ENCODE data around the gene NR2F6. TPM values are rescaled to one million over a fixed set of nuclear protein-coding genes. Genes with fewer than 3 reads are reported as not detected.

Gene NR2F6
- total RNA-seq, 1 donor from 2014 or later: 69.9 TPM

GRCh38 chr19:17210296-17210695 lies 35.4 kb downstream of the NR2F6 start:
- Mint-ChIP-seq H3K4me3 (ENCODE audit: unreplicated experiment) (no peak overlapping the region), H3K36me3 (ENCODE audit: low read depth, unreplicated experiment) (peaks cover 23% of the 10 kb centered on the region), H3K4me1 (ENCODE audit: unreplicated experiment) (peaks cover 6% of the 10 kb centered on the region), H3K9me3 (ENCODE audit: unreplicated experiment) (no peaks in the 10 kb centered on the region), H3K27ac (ENCODE audit: unreplicated experiment) (no peak overlapping the region), H3K27me3 (ENCODE audit: unreplicated experiment) (peaks cover 9% of the 10 kb centered on the region)
- DNase-seq (ENCODE audit: low spot score): no peak
- TF ChIP-seq, protein P1, sequence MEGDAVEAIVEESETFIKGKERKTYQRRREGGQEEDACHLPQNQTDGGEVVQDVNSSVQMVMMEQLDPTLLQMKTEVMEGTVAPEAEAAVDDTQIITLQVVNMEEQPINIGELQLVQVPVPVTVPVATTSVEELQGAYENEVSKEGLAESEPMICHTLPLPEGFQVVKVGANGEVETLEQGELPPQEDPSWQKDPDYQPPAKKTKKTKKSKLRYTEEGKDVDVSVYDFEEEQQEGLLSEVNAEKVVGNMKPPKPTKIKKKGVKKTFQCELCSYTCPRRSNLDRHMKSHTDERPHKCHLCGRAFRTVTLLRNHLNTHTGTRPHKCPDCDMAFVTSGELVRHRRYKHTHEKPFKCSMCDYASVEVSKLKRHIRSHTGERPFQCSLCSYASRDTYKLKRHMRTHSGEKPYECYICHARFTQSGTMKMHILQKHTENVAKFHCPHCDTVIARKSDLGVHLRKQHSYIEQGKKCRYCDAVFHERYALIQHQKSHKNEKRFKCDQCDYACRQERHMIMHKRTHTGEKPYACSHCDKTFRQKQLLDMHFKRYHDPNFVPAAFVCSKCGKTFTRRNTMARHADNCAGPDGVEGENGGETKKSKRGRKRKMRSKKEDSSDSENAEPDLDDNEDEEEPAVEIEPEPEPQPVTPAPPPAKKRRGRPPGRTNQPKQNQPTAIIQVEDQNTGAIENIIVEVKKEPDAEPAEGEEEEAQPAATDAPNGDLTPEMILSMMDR (IDR thresholded peaks at IDR 0.05; ENCODE audit: unreplicated experiment): no peak

GRCh38 chr19:17209126-17210036 lies 36.3 kb downstream of the NR2F6 start:
- Mint-ChIP-seq H3K4me3 (ENCODE audit: unreplicated experiment) (no peak overlapping the region), H3K27ac (ENCODE audit: unreplicated experiment) (no peak overlapping the region), H3K4me1 (ENCODE audit: unreplicated experiment) (peaks cover 1% of the 10 kb centered on the region), H3K27me3 (ENCODE audit: unreplicated experiment) (peaks cover 7% of the 10 kb centered on the region), H3K9me3 (ENCODE audit: unreplicated experiment) (no peaks in the 10 kb centered on the region), H3K36me3 (ENCODE audit: low read depth, unreplicated experiment) (peaks cover 23% of the 10 kb centered on the region)
- DNase-seq (ENCODE audit: low spot score): peak; percentile 58
- TF ChIP-seq, protein P1 (IDR thresholded peaks at IDR 0.05; ENCODE audit: unreplicated experiment): no peak

DNA sequence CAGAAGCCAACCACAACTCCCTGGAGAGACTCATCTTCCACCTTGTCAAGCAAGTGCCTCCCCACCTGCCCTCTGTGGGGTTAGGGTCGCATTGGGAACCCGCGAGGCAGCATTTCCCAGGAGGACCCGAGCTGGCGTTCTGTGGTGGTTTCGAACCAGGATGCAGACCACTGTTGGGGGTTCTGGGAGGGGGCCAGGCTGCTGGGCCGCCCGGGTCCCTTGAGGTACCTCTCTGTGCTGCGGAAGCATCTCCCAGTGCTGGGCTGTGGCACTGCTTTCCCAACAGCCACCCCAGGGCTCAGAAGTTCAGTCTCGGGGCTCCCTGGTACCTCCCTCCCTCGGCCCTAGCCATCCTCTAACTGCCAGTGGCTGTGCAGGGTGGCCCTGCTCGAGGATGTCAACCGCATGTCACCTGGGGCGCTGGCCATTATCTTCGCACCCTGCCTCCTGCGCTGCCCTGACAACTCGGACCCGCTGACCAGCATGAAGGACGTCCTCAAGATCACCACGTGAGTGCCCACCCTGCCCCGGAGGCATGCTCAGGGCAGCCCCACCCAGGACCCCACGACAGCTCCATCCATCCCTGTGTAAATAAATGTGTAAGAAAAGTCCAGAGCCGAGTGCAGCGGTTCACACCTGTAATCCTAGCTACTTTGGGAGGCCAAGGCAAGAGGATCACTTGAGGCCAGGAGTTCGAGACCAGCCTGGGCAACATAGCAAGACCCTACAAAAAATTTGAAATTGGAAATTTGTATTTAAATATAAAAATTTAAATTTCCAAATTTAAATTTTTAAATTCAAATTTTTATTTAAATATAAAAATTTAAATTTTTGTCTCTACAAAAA lies 38.8 kb downstream of the NR2F6 start:
- Mint-ChIP-seq H3K4me1 (ENCODE audit: unreplicated experiment) (no peaks in the 10 kb centered on the region), H3K27me3 (ENCODE audit: unreplicated experiment) (peaks cover 7% of the 10 kb centered on the region), H3K4me3 (ENCODE audit: unreplicated experiment) (peak overlapping the region; percentile 72), H3K36me3 (ENCODE audit: low read depth, unreplicated experiment) (peaks cover 26% of the 10 kb centered on the region), H3K9me3 (ENCODE audit: unreplicated experiment) (no peaks in the 10 kb centered on the region), H3K27ac (ENCODE audit: unreplicated experiment) (no peak overlapping the region)
- DNase-seq (ENCODE audit: low spot score): no peak
- TF ChIP-seq, protein P1 (IDR thresholded peaks at IDR 0.05; ENCODE audit: unreplicated experiment): no peak

DNA sequence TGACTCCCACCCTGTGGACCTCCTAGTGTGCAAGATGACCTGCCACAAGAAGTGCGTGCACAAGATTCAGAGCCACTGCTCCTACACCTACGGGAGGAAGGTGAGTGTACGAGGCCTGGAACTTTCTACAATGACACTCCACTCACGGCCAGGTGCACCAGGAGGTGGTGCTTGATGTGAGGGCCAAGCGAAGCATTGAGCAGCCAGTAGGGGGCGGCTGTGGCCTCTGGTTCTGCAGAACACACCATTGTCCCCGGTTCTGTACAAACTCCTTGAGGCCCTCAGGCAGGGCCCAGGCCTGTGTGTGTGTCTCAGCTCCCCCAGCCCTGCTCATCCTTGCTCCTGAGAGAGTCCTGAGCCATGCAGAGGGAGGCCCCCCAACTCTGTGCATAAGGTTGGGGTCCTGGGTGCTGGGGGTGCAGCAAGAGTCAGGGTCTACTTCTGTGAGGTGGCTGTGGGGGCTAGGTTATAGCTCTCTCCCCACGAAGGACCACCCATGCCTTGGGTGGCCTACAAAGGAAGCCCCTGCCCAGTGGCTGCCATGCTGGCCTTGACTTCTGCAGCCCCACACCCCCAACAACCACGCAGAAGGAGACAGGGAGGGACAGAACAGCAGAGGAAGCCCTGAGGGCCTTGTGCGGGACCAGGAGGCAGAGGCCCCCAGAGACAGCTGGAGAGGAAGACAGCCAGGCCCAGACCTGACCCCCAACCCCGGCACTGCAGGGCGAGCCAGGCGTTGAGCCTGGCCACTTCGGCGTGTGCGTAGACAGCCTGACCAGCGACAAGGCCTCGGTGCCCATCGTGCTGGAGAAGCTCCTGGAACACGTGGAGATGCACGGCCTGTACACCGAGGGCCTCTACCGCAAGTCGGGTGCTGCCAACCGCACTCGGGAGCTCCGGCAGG lies 40.2 kb downstream of the NR2F6 start:
- Mint-ChIP-seq H3K36me3 (ENCODE audit: low read depth, unreplicated experiment) (peaks cover 37% of the 10 kb centered on the region), H3K9me3 (ENCODE audit: unreplicated experiment) (no peaks in the 10 kb centered on the region), H3K27me3 (ENCODE audit: unreplicated experiment) (peaks cover 8% of the 10 kb centered on the region), H3K27ac (ENCODE audit: unreplicated experiment) (no peak overlapping the region), H3K4me1 (ENCODE audit: unreplicated experiment) (no peaks in the 10 kb centered on the region), H3K4me3 (ENCODE audit: unreplicated experiment) (no peak overlapping the region)
- TF ChIP-seq, protein P1 (IDR thresholded peaks at IDR 0.05; ENCODE audit: unreplicated experiment): peak; percentile 61
- DNase-seq (ENCODE audit: low spot score): peak; percentile 66

Measured in endothelial cell (in vitro differentiated cells).